Neural progenitor cell (in vitro differentiated cells): ENCODE measurements around the gene NFATC2. TPM values are rescaled to one million over a fixed set of nuclear protein-coding genes. Genes with fewer than 3 reads are reported as not detected.
A peak's percentile ranks its signal among the peaks of the same experiment; 100 is the strongest.
"Not testable (repeated sequence)": the region's sequence is repeated elsewhere in the genome, so short reads cannot be mapped to it uniquely, and the experiment has no call there.

Experiments used
- DNase-seq: peaks from one replicate; pipeline ENCODE4 v3.0.0-alpha.2; 2016; ENCODE audit warnings: low spot score
- H2AFZ ChIP-seq: fragments of 200-600 bp; sonication (generic); replicated peaks from 2 replicates; pipeline ENCODE4 v1.6.1; 2016; ENCODE audit warnings: antibody characterized with exemption
- H3F3A ChIP-seq: fragments of 200-600 bp; sonication (generic); 2 replicates; pipeline ENCODE4 v1.6.1; 2016; ENCODE audit warnings: antibody characterized with exemption, low read depth
- H3K27ac ChIP-seq: fragments of 200-600 bp; sonication (generic); 2 replicates; pipeline ENCODE4 v1.5.1; 2016; ENCODE audit warnings: mild to moderate bottlenecking
- H3K27me3 ChIP-seq: fragments of 200-600 bp; sonication (generic); 2 replicates; pipeline ENCODE4 v1.6.1; 2016; ENCODE audit warnings: mild to moderate bottlenecking, moderate library complexity
- H3K36me3 ChIP-seq: fragments of 200-600 bp; sonication (generic); 2 replicates; pipeline ENCODE4 v1.5.1; 2016
- H3K4me1 ChIP-seq: fragments of 200-600 bp; sonication (generic); 2 replicates; pipeline ENCODE4 v1.6.1; 2016; ENCODE audit warnings: mixed run types
- H3K4me2 ChIP-seq: fragments of 200-600 bp; sonication (generic); 2 replicates; pipeline ENCODE4 v1.6.1; 2016
- H3K4me3 ChIP-seq: fragments of 200-600 bp; sonication (generic); 2 replicates; pipeline ENCODE4 v1.5.1; 2016
- H3K79me2 ChIP-seq: fragments of 200-600 bp; sonication (generic); 2 replicates; pipeline ENCODE4 v1.6.1; 2016; ENCODE audit warnings: low read depth
- H3K9ac ChIP-seq: fragments of 200-600 bp; sonication (generic); 2 replicates; pipeline ENCODE4 v1.6.1; 2016
- H3K9me3 ChIP-seq: fragments of 200-600 bp; sonication (generic); 2 replicates; pipeline ENCODE4 v1.5.1; 2016; ENCODE audit warnings: low read depth
- H4K20me1 ChIP-seq: fragments of 200-600 bp; sonication (generic); 2 replicates; pipeline ENCODE4 v1.6.1; 2016; ENCODE audit warnings: low read depth
- H3K27ac Mint-ChIP-seq: 3 replicates; pipeline ENCODE4 v1.8.0; 2021; ENCODE audit warnings: mixed read lengths
- H3K27me3 Mint-ChIP-seq: 2 replicates; pipeline ENCODE4 v1.8.0; 2022; ENCODE audit warnings: low read depth, mild to moderate bottlenecking, inconsistent platforms, moderate library complexity, mixed read lengths; ENCODE audit not compliant: insufficient read depth
- H3K36me3 Mint-ChIP-seq: 3 replicates; pipeline ENCODE4 v1.8.0; 2021; ENCODE audit warnings: mixed read lengths
- H3K4me1 Mint-ChIP-seq: 3 replicates; pipeline ENCODE4 v1.8.0; 2021; ENCODE audit warnings: mixed read lengths
- H3K4me3 Mint-ChIP-seq: 3 replicates; pipeline ENCODE4 v1.8.0; 2021; ENCODE audit warnings: mild to moderate bottlenecking, moderate library complexity, mixed read lengths
- H3K9me3 Mint-ChIP-seq: 3 replicates; pipeline ENCODE4 v1.8.0; 2020; ENCODE audit warnings: mixed read lengths
- CTCF ChIP-seq: fragments of 200-600 bp; sonication (generic); IDR thresholded peaks from 2 replicates; pipeline ENCODE4 v1.5.1; 2017; ENCODE audit warnings: antibody characterized with exemption, mild to moderate bottlenecking
- EZH2 ChIP-seq: fragments of 200-600 bp; sonication (generic); IDR thresholded peaks from 2 replicates; pipeline ENCODE4 v1.6.1; 2017; ENCODE audit warnings: antibody characterized with exemption, mild to moderate bottlenecking, moderate library complexity
- EZH2phosphoT487 ChIP-seq: fragments of 200-600 bp; sonication (generic); IDR thresholded peaks from 2 replicates; pipeline ENCODE4 v1.6.1; 2017; ENCODE audit warnings: antibody characterized with exemption
- total RNA-seq: library from RNA; depleted of rRNA; stranded (reverse); fragments of >200 nt; gene quantifications from 2 replicates; pipeline ENCODE4 v1.2.3, GENCODE V29; 2015; ENCODE audit warnings: low replicate concordance

Gene NFATC2
- total RNA-seq, 1 donor from 2014 or later = 0.19 TPM

- Histone ChIP-seq H3K9ac (no peak overlapping the region), H2AFZ (peak overlapping the region; percentile 87), H3K27ac (no peak overlapping the region), H3K4me3 (peak overlapping the region; percentile 62), H4K20me1 (peaks cover 6% of the 10 kb centered on the region), H3K36me3 (no peaks in the 10 kb centered on the region), H3K9me3 (no peaks in the 10 kb centered on the region), H3F3A (peaks cover 17% of the 10 kb centered on the region), H3K79me2 (no peaks in the 10 kb centered on the region), H3K4me1 (peaks cover 8% of the 10 kb centered on the region), H3K27me3 (peaks cover 71% of the 10 kb centered on the region), H3K4me2 (peak overlapping the region; percentile 85)
- TF ChIP-seq CTCF = peak; percentile 40
- peak; percentile 35 for TF ChIP-seq EZH2
- TF ChIP-seq EZH2phosphoT487 = no peak
- Mint-ChIP-seq H3K36me3 (no peaks in the 10 kb centered on the region), H3K9me3 (peaks cover 2% of the 10 kb centered on the region), H3K27me3 (peaks cover 20% of the 10 kb centered on the region), H3K4me1 (peaks cover 19% of the 10 kb centered on the region), H3K4me3 (peak overlapping the region; percentile 62), H3K27ac (no peak overlapping the region)
- peak; percentile 57 for DNase-seq
Measured at GRCh38 chr20:51542033-51542570, 417 bp downstream of the NFATC2 start.

- Mint-ChIP-seq H3K9me3 (peaks cover 2% of the 10 kb centered on the region), H3K4me1 (peaks cover 25% of the 10 kb centered on the region), H3K4me3 (peak overlapping the region; percentile 22), H3K36me3 (no peaks in the 10 kb centered on the region), H3K27me3 (peaks cover 25% of the 10 kb centered on the region), H3K27ac (no peak overlapping the region)
- H3K4me1 ChIP-seq = peaks cover 8% of the 10 kb centered on the region
- H3K4me2 ChIP-seq = peak overlapping the region; percentile 85
- peak; percentile 69 for DNase-seq
- TF ChIP-seq CTCF = no peak
- TF ChIP-seq EZH2phosphoT487 = no peak
- TF ChIP-seq EZH2 = no peak
- no peaks in the 10 kb centered on the region for H3K9me3 ChIP-seq
- H3K9ac ChIP-seq = no peak overlapping the region
- no peak overlapping the region for H2AFZ ChIP-seq
- H3K79me2 ChIP-seq = no peaks in the 10 kb centered on the region
- H3K36me3 ChIP-seq = no peaks in the 10 kb centered on the region
- peaks cover 17% of the 10 kb centered on the region for H3F3A ChIP-seq
- peaks cover 64% of the 10 kb centered on the region for H3K27me3 ChIP-seq
- H3K27ac ChIP-seq = no peak overlapping the region
- peak overlapping the region; percentile 62 for H3K4me3 ChIP-seq
- H4K20me1 ChIP-seq = peaks cover 6% of the 10 kb centered on the region
Measured at GRCh38 chr20:51541189-51542032, 1.1 kb downstream of the NFATC2 start.

- no peak overlapping the region for H3K4me2 ChIP-seq
- H3K27me3 ChIP-seq = peaks cover 55% of the 10 kb centered on the region
- H3K79me2 ChIP-seq = no peaks in the 10 kb centered on the region
- no peaks in the 10 kb centered on the region for H3K36me3 ChIP-seq
- peaks cover 6% of the 10 kb centered on the region for H4K20me1 ChIP-seq
- peaks cover 2% of the 10 kb centered on the region for H3K9me3 Mint-ChIP-seq
- H3K27ac ChIP-seq = no peak overlapping the region
- H3K27me3 Mint-ChIP-seq = peaks cover 29% of the 10 kb centered on the region
- H3K4me3 ChIP-seq = no peak overlapping the region
- no peak for DNase-seq
- peaks cover 17% of the 10 kb centered on the region for H3F3A ChIP-seq
- H3K4me1 ChIP-seq = peaks cover 8% of the 10 kb centered on the region
- no peaks in the 10 kb centered on the region for H3K36me3 Mint-ChIP-seq
- no peak overlapping the region for H3K4me3 Mint-ChIP-seq
- no peaks in the 10 kb centered on the region for H3K9me3 ChIP-seq
- no peak overlapping the region for H3K9ac ChIP-seq
- H3K4me1 Mint-ChIP-seq = peaks cover 32% of the 10 kb centered on the region
- H3K27ac Mint-ChIP-seq = no peak overlapping the region
- no peak for TF ChIP-seq EZH2
- no peak for TF ChIP-seq CTCF
- TF ChIP-seq EZH2phosphoT487 = no peak
- H2AFZ ChIP-seq = no peak overlapping the region
Measured at GRCh38 chr20:51540580-51540979, 1.9 kb downstream of the NFATC2 start.

- H3K9me3 ChIP-seq, H3K79me2 ChIP-seq, H3K4me1 ChIP-seq, H3K4me3 ChIP-seq, H4K20me1 ChIP-seq, H3K4me3 Mint-ChIP-seq, H2AFZ ChIP-seq, H3K36me3 Mint-ChIP-seq, H3K27ac ChIP-seq, H3K9ac ChIP-seq, H3K4me2 ChIP-seq, H3K27ac Mint-ChIP-seq, DNase-seq, H3K9me3 Mint-ChIP-seq, H3K36me3 ChIP-seq: not testable (repeated sequence)
- Histone ChIP-seq H3F3A (peaks cover 17% of the 10 kb centered on the region), H3K27me3 (peaks cover 50% of the 10 kb centered on the region)
- Mint-ChIP-seq H3K27me3 (peaks cover 31% of the 10 kb centered on the region), H3K4me1 (peaks cover 37% of the 10 kb centered on the region)
Measured at GRCh38 chr20:51540074-51540473, 2.4 kb downstream of the NFATC2 start.
